GM12892 (cell line): Measurements from ENCODE around the gene LRRN2.

Experiments
- POLR2A ChIP-seq: IDR thresholded peaks from 2 replicates; pipeline ENCODE4 v1.6.1; 2011; ENCODE audit warnings: low read depth, low read length, control low read depth
- TAF1 ChIP-seq: IDR thresholded peaks from 2 replicates; pipeline ENCODE4 v1.6.1; 2011; ENCODE audit warnings: low read depth, mild to moderate bottlenecking, control low read depth, low read length, borderline replicate concordance

DNA sequence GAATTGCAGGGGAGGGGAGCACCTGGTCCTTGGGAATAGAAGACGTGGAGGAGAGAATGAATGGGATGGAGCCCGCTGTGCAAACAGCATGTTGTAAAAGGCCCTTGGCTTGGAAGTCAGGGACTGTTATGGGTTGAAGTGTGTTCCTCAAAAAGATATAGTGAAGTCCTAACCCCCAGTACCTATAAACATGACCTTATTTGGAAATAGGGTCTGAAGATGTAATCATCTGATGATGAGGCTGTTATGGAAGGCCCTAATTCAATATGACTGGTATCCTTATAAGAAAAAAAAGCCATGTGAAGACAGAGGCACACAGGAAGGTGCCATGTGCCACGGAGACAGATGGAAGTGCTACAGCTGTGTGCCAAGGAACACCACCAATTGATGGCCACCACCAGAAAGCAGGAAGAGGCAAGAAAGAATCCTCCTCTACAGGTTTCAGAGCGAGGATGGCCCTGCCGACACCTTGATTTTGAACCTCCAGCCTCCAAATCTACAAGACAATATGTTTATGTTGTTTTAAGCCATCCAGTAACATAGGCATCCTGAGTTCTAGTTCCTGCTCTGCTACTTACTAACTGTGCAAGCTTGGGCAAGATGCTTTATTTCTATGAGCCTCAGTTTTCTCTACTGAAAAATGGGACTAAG is 51.2 kb downstream of the LRRN2 start:
- TF ChIP-seq POLR2A = no peak
- no peak for TF ChIP-seq TAF1
